ENCODE data around the gene DIP2B.

GRCh38 chr12:50590869-50591268 is 86.1 kb downstream of the DIP2B start:
- TF ChIP-seq CTCF (conservative IDR thresholded peaks at IDR 0.05 in 1 of 2, IDR thresholded peaks at IDR 0.05 in 1 of 2; ENCODE audit: low read depth in 1 of 2, low read length in 2 of 2) (no peak), EZH2 (IDR thresholded peaks at IDR 0.05; ENCODE audit: low read length, missing control alignments) (no peak)
